ENCODE results near the gene TCOF1.
"Not testable (repeated sequence)": the region's sequence is repeated elsewhere in the genome, so short reads cannot be mapped to it uniquely, and the experiment has no call there.

Gene TCOF1

GRCh38 chr5:150406103-150406722 lies 48.7 kb downstream of the TCOF1 start:
- DNase-seq = no peak

- DNase-seq = no peak
These were observed 49.2 kb downstream of the TCOF1 start for GRCh38 chr5:150406723-150407095.

GRCh38 chr5:150407096-150407720 lies 49.7 kb downstream of the TCOF1 start:
- no peak for DNase-seq

- DNase-seq = no peak
These were observed 50.9 kb downstream of the TCOF1 start for GRCh38 chr5:150408231-150408943.

- DNase-seq = peak in 4 of 5 experiments; percentile 14 to 85 (median 34)
These were observed 52.4 kb downstream of the TCOF1 start for GRCh38 chr5:150409638-150410523.

- DNase-seq = peak in 4 of 5 experiments; percentile 12 to 87 (median 49)
These were observed 53.2 kb downstream of the TCOF1 start for GRCh38 chr5:150410524-150411244.

GRCh38 chr5:150411245-150411979 lies 53.9 kb downstream of the TCOF1 start:
- DNase-seq = peak in 4 of 5 experiments; percentile 48 to 92 (median 58)

- DNase-seq = peak; percentile 80 to 99 (median 92)
These were observed 55.0 kb downstream of the TCOF1 start, which contains the start of gene CD74 for GRCh38 chr5:150412319-150413175. TSS of gene CD74 (minus strand) at chr5:150412910. CDS start at chr5:150412749, 161 bp downstream.

GRCh38 chr5:150413176-150413901 lies 55.8 kb downstream of the TCOF1 start:
- no peak for DNase-seq

GRCh38 chr5:150413902-150414790 lies 56.6 kb downstream of the TCOF1 start:
- not testable (repeated sequence) for DNase-seq

- DNase-seq = peak in 1 of 5 experiments; percentile 31
These were observed 62.3 kb downstream of the TCOF1 start for GRCh38 chr5:150419630-150420270.

GRCh38 chr5:150422075-150422474 lies 64.6 kb downstream of the TCOF1 start:
- DNase-seq = no peak

- no peak for DNase-seq
These were observed 65.3 kb downstream of the TCOF1 start for GRCh38 chr5:150422758-150423157.

- DNase-seq = not testable (repeated sequence)
These were observed 68.7 kb downstream of the TCOF1 start for GRCh38 chr5:150426165-150426564.

- DNase-seq = no peak
These were observed 70.8 kb downstream of the TCOF1 start for GRCh38 chr5:150428106-150428876.

GRCh38 chr5:150428978-150429377 lies 71.5 kb downstream of the TCOF1 start:
- DNase-seq = no peak

GRCh38 chr5:150429410-150429873 lies 71.9 kb downstream of the TCOF1 start:
- no peak for DNase-seq

Data from T-helper 2 cell (primary cell).